ENCODE results near the gene CRY2. TPM values are rescaled to one million over a fixed set of nuclear protein-coding genes. Genes with fewer than 3 reads are reported as not detected.

CRY2 gene
- total and polyA plus RNA-seq, 2 of the 13 experiments (the other 11 are each of a cell fraction or from before 2014, with no cell fraction given) = 10.1 to 12.2 TPM

DNA sequence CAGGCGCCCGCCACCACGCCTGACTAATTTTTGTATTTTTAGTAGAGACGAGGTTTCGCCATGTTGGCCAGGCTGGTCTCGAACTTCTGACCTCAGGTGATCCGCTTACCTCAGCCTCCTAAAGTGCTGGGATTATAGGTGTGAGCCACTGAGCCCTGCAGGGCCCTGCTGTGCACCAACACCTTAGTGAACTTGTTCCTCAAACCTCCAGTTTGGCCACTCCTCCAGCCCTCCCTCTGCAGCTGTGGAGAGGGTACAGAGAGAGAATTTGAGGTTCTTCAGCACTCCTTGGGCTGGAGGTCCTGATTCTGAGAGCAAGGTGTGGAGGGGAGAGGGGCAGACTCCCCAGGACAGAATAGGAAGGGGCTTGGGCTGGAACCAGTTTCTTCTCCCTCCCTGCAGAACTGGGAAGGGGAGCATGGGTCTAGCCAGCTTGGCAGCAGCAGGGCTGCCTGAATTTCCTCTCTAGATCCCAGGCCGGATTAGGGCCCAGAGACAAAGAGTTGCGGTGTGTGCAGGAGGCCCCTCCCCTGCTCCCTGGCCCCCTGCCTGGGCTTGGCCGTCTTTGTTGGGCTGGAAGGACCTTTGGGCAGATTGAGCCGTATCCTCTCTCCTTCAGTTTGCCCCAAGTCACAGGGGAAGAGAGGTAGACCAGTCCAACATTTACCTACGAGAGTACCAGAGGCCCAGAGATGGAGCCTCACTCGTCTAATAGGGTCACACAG, 72.7 kb downstream of the CRY2 start (continued):
- TF ChIP-seq, protein P1, sequence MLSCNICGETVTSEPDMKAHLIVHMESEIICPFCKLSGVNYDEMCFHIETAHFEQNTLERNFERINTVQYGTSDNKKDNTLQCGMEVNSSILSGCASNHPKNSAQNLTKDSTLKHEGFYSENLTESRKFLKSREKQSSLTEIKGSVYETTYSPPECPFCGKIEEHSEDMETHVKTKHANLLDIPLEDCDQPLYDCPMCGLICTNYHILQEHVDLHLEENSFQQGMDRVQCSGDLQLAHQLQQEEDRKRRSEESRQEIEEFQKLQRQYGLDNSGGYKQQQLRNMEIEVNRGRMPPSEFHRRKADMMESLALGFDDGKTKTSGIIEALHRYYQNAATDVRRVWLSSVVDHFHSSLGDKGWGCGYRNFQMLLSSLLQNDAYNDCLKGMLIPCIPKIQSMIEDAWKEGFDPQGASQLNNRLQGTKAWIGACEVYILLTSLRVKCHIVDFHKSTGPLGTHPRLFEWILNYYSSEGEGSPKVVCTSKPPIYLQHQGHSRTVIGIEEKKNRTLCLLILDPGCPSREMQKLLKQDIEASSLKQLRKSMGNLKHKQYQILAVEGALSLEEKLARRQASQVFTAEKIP (CRISPR knock-in tag; IDR thresholded peaks at IDR 0.05; ENCODE audit: borderline replicate concordance) = no peak
- TF ChIP-seq ZNF891 (CRISPR knock-in tag; IDR thresholded peaks at IDR 0.05) (0 out of 2 replicates have a peak, but pooled peaks have one; percentile 14), ZNF180 (CRISPR knock-in tag; IDR thresholded peaks at IDR 0.05; ENCODE audit: borderline replicate concordance, low read depth) (no peak), TBX3 (IDR thresholded peaks at IDR 0.05; ENCODE audit: borderline replicate concordance) (no peak), ZNF24 (IDR thresholded peaks at IDR 0.05) (no peak), ZNF768 (CRISPR knock-in tag; IDR thresholded peaks at IDR 0.05) (peak; percentile 35; the same call in 1 of the 2 replicates), ARHGAP35 (CRISPR knock-in tag; IDR thresholded peaks at IDR 0.05; ENCODE audit: borderline replicate concordance) (no peak), ZFY (CRISPR knock-in tag; IDR thresholded peaks at IDR 0.05) (peak; percentile 55; the same call in 1 of the 2 replicates), ZSCAN25 (CRISPR knock-in tag; IDR thresholded peaks at IDR 0.05) (0 out of 2 replicates have a peak, but pooled peaks have one; percentile 21)
- TF ChIP-seq, protein P2, sequence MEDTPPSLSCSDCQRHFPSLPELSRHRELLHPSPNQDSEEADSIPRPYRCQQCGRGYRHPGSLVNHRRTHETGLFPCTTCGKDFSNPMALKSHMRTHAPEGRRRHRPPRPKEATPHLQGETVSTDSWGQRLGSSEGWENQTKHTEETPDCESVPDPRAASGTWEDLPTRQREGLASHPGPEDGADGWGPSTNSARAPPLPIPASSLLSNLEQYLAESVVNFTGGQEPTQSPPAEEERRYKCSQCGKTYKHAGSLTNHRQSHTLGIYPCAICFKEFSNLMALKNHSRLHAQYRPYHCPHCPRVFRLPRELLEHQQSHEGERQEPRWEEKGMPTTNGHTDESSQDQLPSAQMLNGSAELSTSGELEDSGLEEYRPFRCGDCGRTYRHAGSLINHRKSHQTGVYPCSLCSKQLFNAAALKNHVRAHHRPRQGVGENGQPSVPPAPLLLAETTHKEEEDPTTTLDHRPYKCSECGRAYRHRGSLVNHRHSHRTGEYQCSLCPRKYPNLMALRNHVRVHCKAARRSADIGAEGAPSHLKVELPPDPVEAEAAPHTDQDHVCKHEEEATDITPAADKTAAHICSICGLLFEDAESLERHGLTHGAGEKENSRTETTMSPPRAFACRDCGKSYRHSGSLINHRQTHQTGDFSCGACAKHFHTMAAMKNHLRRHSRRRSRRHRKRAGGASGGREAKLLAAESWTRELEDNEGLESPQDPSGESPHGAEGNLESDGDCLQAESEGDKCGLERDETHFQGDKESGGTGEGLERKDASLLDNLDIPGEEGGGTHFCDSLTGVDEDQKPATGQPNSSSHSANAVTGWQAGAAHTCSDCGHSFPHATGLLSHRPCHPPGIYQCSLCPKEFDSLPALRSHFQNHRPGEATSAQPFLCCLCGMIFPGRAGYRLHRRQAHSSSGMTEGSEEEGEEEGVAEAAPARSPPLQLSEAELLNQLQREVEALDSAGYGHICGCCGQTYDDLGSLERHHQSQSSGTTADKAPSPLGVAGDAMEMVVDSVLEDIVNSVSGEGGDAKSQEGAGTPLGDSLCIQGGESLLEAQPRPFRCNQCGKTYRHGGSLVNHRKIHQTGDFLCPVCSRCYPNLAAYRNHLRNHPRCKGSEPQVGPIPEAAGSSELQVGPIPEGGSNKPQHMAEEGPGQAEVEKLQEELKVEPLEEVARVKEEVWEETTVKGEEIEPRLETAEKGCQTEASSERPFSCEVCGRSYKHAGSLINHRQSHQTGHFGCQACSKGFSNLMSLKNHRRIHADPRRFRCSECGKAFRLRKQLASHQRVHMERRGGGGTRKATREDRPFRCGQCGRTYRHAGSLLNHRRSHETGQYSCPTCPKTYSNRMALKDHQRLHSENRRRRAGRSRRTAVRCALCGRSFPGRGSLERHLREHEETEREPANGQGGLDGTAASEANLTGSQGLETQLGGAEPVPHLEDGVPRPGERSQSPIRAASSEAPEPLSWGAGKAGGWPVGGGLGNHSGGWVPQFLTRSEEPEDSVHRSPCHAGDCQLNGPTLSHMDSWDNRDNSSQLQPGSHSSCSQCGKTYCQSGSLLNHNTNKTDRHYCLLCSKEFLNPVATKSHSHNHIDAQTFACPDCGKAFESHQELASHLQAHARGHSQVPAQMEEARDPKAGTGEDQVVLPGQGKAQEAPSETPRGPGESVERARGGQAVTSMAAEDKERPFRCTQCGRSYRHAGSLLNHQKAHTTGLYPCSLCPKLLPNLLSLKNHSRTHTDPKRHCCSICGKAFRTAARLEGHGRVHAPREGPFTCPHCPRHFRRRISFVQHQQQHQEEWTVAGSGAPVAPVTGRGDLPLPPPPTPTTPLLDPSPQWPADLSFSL (CRISPR knock-in tag; IDR thresholded peaks at IDR 0.05) = no peak
- TF ChIP-seq, protein P3, sequence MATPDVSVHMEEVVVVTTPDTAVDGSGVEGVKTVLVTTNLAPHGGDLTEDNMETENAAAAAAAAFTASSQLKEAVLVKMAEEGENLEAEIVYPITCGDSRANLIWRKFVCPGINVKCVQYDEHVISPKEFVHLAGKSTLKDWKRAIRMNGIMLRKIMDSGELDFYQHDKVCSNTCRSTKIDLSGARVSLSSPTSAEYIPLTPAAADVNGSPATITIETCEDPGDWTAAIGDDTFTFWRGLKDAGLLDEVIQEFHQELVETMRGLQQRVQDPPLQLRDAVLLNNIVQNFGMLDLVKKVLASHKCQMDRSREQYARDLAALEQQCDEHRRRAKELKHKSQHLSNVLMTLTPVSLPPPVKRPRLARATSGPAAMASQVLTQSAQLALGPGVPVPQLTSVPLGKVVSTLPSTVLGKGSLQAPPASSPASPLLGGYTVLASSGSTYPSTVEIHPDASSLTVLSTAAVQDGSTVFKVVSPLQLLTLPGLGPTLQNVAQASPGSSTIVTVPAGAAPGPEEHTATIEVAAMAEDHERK (CRISPR knock-in tag; IDR thresholded peaks at IDR 0.05; ENCODE audit: low read depth) = no peak
- TF ChIP-seq, protein P4, sequence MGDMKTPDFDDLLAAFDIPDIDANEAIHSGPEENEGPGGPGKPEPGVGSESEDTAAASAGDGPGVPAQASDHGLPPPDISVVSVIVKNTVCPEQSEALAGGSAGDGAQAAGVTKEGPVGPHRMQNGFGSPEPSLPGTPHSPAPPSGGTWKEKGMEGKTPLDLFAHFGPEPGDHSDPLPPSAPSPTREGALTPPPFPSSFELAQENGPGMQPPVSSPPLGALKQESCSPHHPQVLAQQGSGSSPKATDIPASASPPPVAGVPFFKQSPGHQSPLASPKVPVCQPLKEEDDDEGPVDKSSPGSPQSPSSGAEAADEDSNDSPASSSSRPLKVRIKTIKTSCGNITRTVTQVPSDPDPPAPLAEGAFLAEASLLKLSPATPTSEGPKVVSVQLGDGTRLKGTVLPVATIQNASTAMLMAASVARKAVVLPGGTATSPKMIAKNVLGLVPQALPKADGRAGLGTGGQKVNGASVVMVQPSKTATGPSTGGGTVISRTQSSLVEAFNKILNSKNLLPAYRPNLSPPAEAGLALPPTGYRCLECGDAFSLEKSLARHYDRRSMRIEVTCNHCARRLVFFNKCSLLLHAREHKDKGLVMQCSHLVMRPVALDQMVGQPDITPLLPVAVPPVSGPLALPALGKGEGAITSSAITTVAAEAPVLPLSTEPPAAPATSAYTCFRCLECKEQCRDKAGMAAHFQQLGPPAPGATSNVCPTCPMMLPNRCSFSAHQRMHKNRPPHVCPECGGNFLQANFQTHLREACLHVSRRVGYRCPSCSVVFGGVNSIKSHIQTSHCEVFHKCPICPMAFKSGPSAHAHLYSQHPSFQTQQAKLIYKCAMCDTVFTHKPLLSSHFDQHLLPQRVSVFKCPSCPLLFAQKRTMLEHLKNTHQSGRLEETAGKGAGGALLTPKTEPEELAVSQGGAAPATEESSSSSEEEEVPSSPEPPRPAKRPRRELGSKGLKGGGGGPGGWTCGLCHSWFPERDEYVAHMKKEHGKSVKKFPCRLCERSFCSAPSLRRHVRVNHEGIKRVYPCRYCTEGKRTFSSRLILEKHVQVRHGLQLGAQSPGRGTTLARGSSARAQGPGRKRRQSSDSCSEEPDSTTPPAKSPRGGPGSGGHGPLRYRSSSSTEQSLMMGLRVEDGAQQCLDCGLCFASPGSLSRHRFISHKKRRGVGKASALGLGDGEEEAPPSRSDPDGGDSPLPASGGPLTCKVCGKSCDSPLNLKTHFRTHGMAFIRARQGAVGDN (CRISPR knock-in tag; IDR thresholded peaks at IDR 0.05) = peak; percentile 27; the same call in 1 of the 2 replicates

Measured in HepG2 (cell line).